Heart left ventricle (tissue), 16 donors: ENCODE results near the gene GTPBP3. TPM values are rescaled to one million over a fixed set of nuclear protein-coding genes. Genes with fewer than 3 reads are reported as not detected.

Experiments
- ATAC-seq, 4 donors: fragments of 200-7000 bp; cut with Tn5 transposase; one replicate each; pipeline ENCODE4 v1.9.1; 2020 to 2022; ENCODE audit warnings: moderate library complexity in 4 of 4, mild to moderate bottlenecking in 3 of 4, moderate number of reproducible peaks in 1 of 4
- DNase-seq, 5 donors: peaks; one replicate each; pipeline ENCODE4 v3.0.0-alpha.2; 2020
- H3K27ac ChIP-seq, 12 donors: fragments of 200-600 bp; sonication (generic) in 4 of 12; one replicate each; pipeline versions ENCODE4 v1.5.0 to v1.8.0; 2016 to 2022; ENCODE audit warnings: mild to moderate bottlenecking in 2 of 12
- H3K27me3 ChIP-seq, 9 donors: fragments of 200-600 bp; sonication (generic) in 2 of 9; one replicate each; pipeline versions ENCODE4 v1.5.1 to v1.8.0; 2016 to 2022; ENCODE audit warnings: mild to moderate bottlenecking in 3 of 9
- H3K36me3 ChIP-seq, 9 donors: fragments of 200-600 bp; sonication (generic) in 2 of 9; one replicate each; pipeline versions ENCODE4 v1.5.0 to v1.8.0; 2018 to 2022; ENCODE audit warnings: mild to moderate bottlenecking in 2 of 9
- H3K4me1 ChIP-seq, 12 donors: fragments of 200-600 bp; sonication (generic) in 4 of 12; one replicate each; pipeline versions ENCODE4 v1.5.0 to v1.8.0; 2016 to 2022; ENCODE audit warnings: mild to moderate bottlenecking in 3 of 12
- H3K4me3 ChIP-seq, 12 donors: fragments of 200-600 bp; sonication (generic) in 4 of 12; one replicate each; pipeline versions ENCODE4 v1.5.0 to v1.8.0; 2017 to 2022; ENCODE audit warnings: mild to moderate bottlenecking in 9 of 12, moderate library complexity in 4 of 12
- H3K9me3 ChIP-seq, 12 donors: fragments of 200-600 bp; sonication (generic) in 4 of 12; one replicate each; pipeline versions ENCODE4 v1.5.0 to v1.8.0; 2016 to 2022; ENCODE audit warnings: mild to moderate bottlenecking in 1 of 12
- CTCF ChIP-seq, 12 donors: fragments of 200-600 bp; sonication (generic) in 4 of 12; IDR thresholded peaks; one replicate each; pipeline versions ENCODE4 v1.5.0 to v1.8.0; 2018 to 2022; ENCODE audit warnings: antibody characterized with exemption in 12 of 12, mild to moderate bottlenecking in 5 of 12
- POLR2A ChIP-seq, 2 donors: fragments of 450-650 bp; IDR thresholded peaks; one replicate each; pipeline ENCODE4 v1.6.1; 2017; ENCODE audit warnings: antibody characterized with exemption in 2 of 2, mild to moderate bottlenecking in 2 of 2, moderate library complexity in 2 of 2
- WGBS, 4 donors: extraction: QIAGEN DNeasy Blood & Tissue Kit in 2 of 4; methylation state at CpG; one replicate each; pipeline versions ENCODE4 v1.1.5 to v1.1.7; 2013 to 2018; 5-methylcytosine and 5-hydroxymethylcytosine counted together
- intact Hi-C, 10 donors: fragments of 100-400 bp; cut with DNase I; formaldehyde crosslinking; loops; one replicate each; pipeline versions ENCODE4 v1.11.1 to v1.14.2; 2022
- polyA plus RNA-seq, 2 donors: library from polyadenylated mRNA; stranded (reverse); fragments of 200-250 nt; gene quantifications; one replicate each; pipeline ENCODE4 v1.2.3, GENCODE V29; 2013
- total RNA-seq, 9 donors: library from RNA; depleted of rRNA in 2 of 9; stranded (reverse); fragments of >200 nt in 2 of 9; fragmentation: NEBNext Ultra II Directional in 3 of 9; extraction: Animal tissue kit (Norgen Biotek cat#: 25700) in 3 of 9; gene quantifications; one replicate each; pipeline versions ENCODE4 v1.1.0 to v1.2.4, GENCODE V29; 2016 to 2023
- donor health status: ischemic (EF 13 %, LVEDD 7.1; RV severe dilation, severe dysfunction).
- donor health status: healthy with polysubstance abuse.
- donor health status: DM: no; HTN: yes; CAD: no.
- donor health status: DM: no; HTN: no; CAD: no.
- donor health status: ischemic (EF 25% LVEDD 6.9; RV normal size, moderate dysfunction).
- donor health status: ischemic (EF 25% LVEDD 5.7; RV mildly dilated, moderate dysfunction).
- donor health status: healthy.
- donor health status: DM: yes; HTN: yes; CAD: no.
- donor health status: ischemic (EF 35%, LVEDD 5.7; RV mildly dilated, moderate dysfunction).
- donor health status: nonischemic (EF 11% LVEDD 7.7; RV severe dilation, severe dysfunction).
- donor health status: DM: yes; HTN: yes; CAD: no.
- donor health status: PGD.
- donor health status: ischemic (EF 29% LVEDD 5.4; RV normal size, mild dysfunction).
- donor health status: nonischemic (EF 23%, LVEDD 6.1; RV moderate dilation, normal function).

GTPBP3 gene
- total and polyA plus RNA-seq, 11 donors, result 6.3 to 20.1 (median 11.3) TPM

- 60 to 73% (median 61%) methylated on average over 11 to 12 of the region's 12 CpGs for WGBS, 4 donors
- intact Hi-C loops, result loop anchor here in 1 of 10 donors (2.0 kb wide), 1 partner anchor 33 kb away; the partner anchor contains the start of gene GTPBP3
- no peak for TF ChIP-seq CTCF (IDR thresholded peaks at IDR 0.05)
- no peak for TF ChIP-seq POLR2A (IDR thresholded peaks at IDR 0.05)
- H3K9me3 ChIP-seq, result no peaks in the 10 kb centered on the region
- peaks cover 0 to 17% (median 0%) of the 10 kb centered on the region in 9 donors for H3K36me3 ChIP-seq
- DNase-seq (no peak), ATAC-seq (no peak)
- no peaks in the 10 kb centered on the region for H3K27me3 ChIP-seq
- H3K27ac ChIP-seq, result peak overlapping the region in 10 of 12 donors; percentile 66 to 96 (median 94)
- peaks cover 3 to 50% (median 35%) of the 10 kb centered on the region in 12 donors for H3K4me1 ChIP-seq
- peak overlapping the region in 6 of 12 donors; percentile 72 to 99 (median 85) for H3K4me3 ChIP-seq
Measured at GRCh38 chr19:17303940-17304267, 33.4 kb upstream of the GTPBP3 start.

DNA sequence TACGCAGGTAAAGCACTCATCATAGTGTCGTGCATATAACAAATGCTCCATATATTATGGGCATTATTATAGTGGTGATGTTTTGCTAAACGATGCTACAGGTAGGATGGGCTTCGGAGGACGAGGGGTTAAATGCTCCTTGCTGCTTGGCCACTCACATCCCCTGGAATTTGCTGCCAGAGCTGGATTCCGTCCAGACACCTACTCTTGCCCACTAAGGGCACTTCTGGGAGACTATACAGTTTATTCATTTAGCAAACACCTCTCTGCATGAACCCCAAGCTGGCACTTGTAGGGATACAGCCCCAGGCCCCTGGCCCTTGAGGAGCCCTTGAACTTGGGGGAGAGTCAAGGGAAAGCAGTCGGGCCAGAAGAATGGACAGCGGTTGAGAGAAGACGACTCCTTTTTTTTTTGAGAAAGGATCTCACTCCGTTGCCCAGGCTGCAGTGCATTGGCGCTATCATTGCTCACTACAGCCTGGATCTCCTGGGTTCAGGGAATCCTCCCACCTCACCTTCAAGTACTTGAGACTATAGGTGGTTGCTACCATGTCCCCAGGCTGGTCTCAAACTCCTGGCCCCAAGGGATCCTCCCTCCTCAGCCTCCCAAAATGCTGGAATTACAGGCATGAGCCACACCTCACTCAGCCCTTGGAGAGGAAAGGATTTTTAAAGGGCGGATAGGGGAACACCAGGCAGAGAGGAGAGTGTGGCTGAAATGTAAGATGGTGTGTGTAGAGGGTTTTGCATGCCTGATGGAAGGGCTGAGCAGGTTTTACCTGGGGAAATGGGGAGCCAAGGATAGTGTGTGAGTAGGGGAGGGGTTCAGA, 32.8 kb upstream of the GTPBP3 start:
- H3K9me3 ChIP-seq, result no peaks in the 10 kb centered on the region
- TF ChIP-seq CTCF (IDR thresholded peaks at IDR 0.05) (no peak), POLR2A (IDR thresholded peaks at IDR 0.05) (no peak)
- H3K27me3 ChIP-seq, result no peaks in the 10 kb centered on the region
- H3K4me3 ChIP-seq, result peak overlapping the region in 4 of 12 donors; percentile 71 to 81 (median 79)
- peaks cover 3 to 52% (median 35%) of the 10 kb centered on the region in 12 donors for H3K4me1 ChIP-seq
- intact Hi-C loops, result loop anchor here in 1 of 10 donors (2.0 kb wide), 1 partner anchor 32 kb away; the partner anchor contains the start of gene GTPBP3
- WGBS, 4 donors, result 55 to 61% (median 56%) methylated on average over 12 of the region's 12 CpGs
- H3K27ac ChIP-seq, result peak overlapping the region; percentile 49 to 97 (median 95)
- DNase-seq, result no peak
- ATAC-seq, result no peak
- peaks cover 0 to 15% (median 0%) of the 10 kb centered on the region in 9 donors for H3K36me3 ChIP-seq

GRCh38 chr19:17305216-17305516, 32.2 kb upstream of the GTPBP3 start:
- Histone ChIP-seq H3K4me1 (peaks cover 5 to 56% (median 39%) of the 10 kb centered on the region in 12 donors), H3K9me3 (no peaks in the 10 kb centered on the region), H3K36me3 (peaks cover 0 to 11% (median 0%) of the 10 kb centered on the region in 9 donors), H3K27me3 (no peaks in the 10 kb centered on the region), H3K4me3 (peak overlapping the region; percentile 55 to 88 (median 71)), H3K27ac (peak overlapping the region; percentile 49 to 97 (median 95))
- ATAC-seq (no peak), DNase-seq (no peak)
- intact Hi-C loops, result loop anchor here in 1 of 10 donors (2.0 kb wide), 1 partner anchor 32 kb away; the partner anchor contains the start of gene GTPBP3
- no peak for TF ChIP-seq CTCF (IDR thresholded peaks at IDR 0.05)
- WGBS, 4 donors, result 4 to 8% (median 5%) methylated on average over 5 to 7 of the region's 7 CpGs

GRCh38 chr19:17305517-17306284, 31.7 kb upstream of the GTPBP3 start, which contains the start of gene MRPL34:
TSS of gene MRPL34 (plus strand) at chr19:17305872. CDS start at chr19:17305893, 21 bp downstream.
- Histone ChIP-seq H3K27ac (peak within 1 kb of the TSS; percentile 75 to 97 (median 95)), H3K27me3 (no peaks in the 10 kb centered on the region), H3K4me1 (peaks cover 6 to 61% (median 44%) of the 10 kb centered on the region in 12 donors), H3K4me3 (peak within 1 kb of the TSS; percentile 55 to 88 (median 71)), H3K9me3 (no peaks in the 10 kb centered on the region), H3K36me3 (peaks cover 0 to 7% (median 0%) of the 10 kb centered on the region in 9 donors)
- WGBS, 4 donors, result 0% methylated on average over 29 to 55 of the region's 55 CpGs
- intact Hi-C loops, result loop anchor here in 1 of 10 donors (2.0 kb wide), 1 partner anchor 31 kb away; the partner anchor contains the start of gene GTPBP3
- peak; percentile 92 to 98 (median 97) for DNase-seq
- ATAC-seq, result peak; percentile 56 to 77 (median 68)
- TF ChIP-seq POLR2A (IDR thresholded peaks at IDR 0.05), result peak in 1 of 2 donors; percentile 84
- peak; percentile 47 to 90 (median 66) for TF ChIP-seq CTCF (IDR thresholded peaks at IDR 0.05)
